ENCODE results near the gene RFX2.
A peak's percentile ranks its signal among the peaks of the same experiment; 100 is the strongest.
"Not testable (repeated sequence)": the region's sequence is repeated elsewhere in the genome, so short reads cannot be mapped to it uniquely, and the experiment has no call there.

Gene RFX2

GRCh38 chr19:6110360-6110977, at the start of gene RFX2:
Gene RFX2 (minus strand): TSS chr19:6110500. CDS start chr19:6047496, 63,004 bp downstream.
- DNase-seq (ENCODE audit: low spot score), result peak; percentile 99

GRCh38 chr19:6156033-6156432, 45.7 kb upstream of the RFX2 start:
- DNase-seq (ENCODE audit: low spot score), result no peak

GRCh38 chr19:6150289-6150688, 40.0 kb upstream of the RFX2 start:
- DNase-seq (ENCODE audit: low spot score), result no peak

GRCh38 chr19:6141217-6141616, 30.9 kb upstream of the RFX2 start:
- DNase-seq (ENCODE audit: low spot score), result no peak

- no peak for DNase-seq (ENCODE audit: low spot score)
Observed at GRCh38 chr19:6138511-6138910, 28.2 kb upstream of the RFX2 start.

- no peak for DNase-seq (ENCODE audit: low spot score)
Observed at GRCh38 chr19:6138066-6138465, 27.8 kb upstream of the RFX2 start.

GRCh38 chr19:6133231-6133630, 22.9 kb upstream of the RFX2 start:
- DNase-seq (ENCODE audit: low spot score), result no peak

GRCh38 chr19:6132482-6132881, 22.2 kb upstream of the RFX2 start:
- DNase-seq (ENCODE audit: low spot score), result no peak

GRCh38 chr19:6127716-6128335, 17.5 kb upstream of the RFX2 start:
- no peak for DNase-seq (ENCODE audit: low spot score)

- DNase-seq (ENCODE audit: low spot score), result no peak
Observed at GRCh38 chr19:6126335-6126974, 16.2 kb upstream of the RFX2 start.

GRCh38 chr19:6125571-6125989, 15.3 kb upstream of the RFX2 start:
- DNase-seq (ENCODE audit: low spot score), result peak; percentile 38

- DNase-seq (ENCODE audit: low spot score), result no peak
Observed at GRCh38 chr19:6119031-6119430, 8.7 kb upstream of the RFX2 start.

GRCh38 chr19:6118043-6118442, 7.7 kb upstream of the RFX2 start:
- no peak for DNase-seq (ENCODE audit: low spot score)

- DNase-seq (ENCODE audit: low spot score), result no peak
Observed at GRCh38 chr19:6117534-6117933, 7.2 kb upstream of the RFX2 start.

- no peak for DNase-seq (ENCODE audit: low spot score)
Observed at GRCh38 chr19:6116749-6117430, 6.6 kb upstream of the RFX2 start.

GRCh38 chr19:6115992-6116391, 5.7 kb upstream of the RFX2 start:
- DNase-seq (ENCODE audit: low spot score), result no peak

- DNase-seq (ENCODE audit: low spot score), result no peak
Observed at GRCh38 chr19:6113616-6114188, 3.4 kb upstream of the RFX2 start.

- DNase-seq (ENCODE audit: low spot score), result no peak
Observed at GRCh38 chr19:6109947-6110346, 353 bp downstream of the RFX2 start.

GRCh38 chr19:6108721-6109633, 1.3 kb downstream of the RFX2 start:
- no peak for DNase-seq (ENCODE audit: low spot score)

- not testable (repeated sequence) for DNase-seq (ENCODE audit: low spot score)
Observed at GRCh38 chr19:6106643-6107294, 3.5 kb downstream of the RFX2 start.

- no peak for DNase-seq (ENCODE audit: low spot score)
Observed at GRCh38 chr19:6105444-6105843, 4.9 kb downstream of the RFX2 start.

All from pons (tissue), 1 donor.